SK-N-SH treated with all-trans-retinoic acid at 6 μM for 48 hours (cell line): ENCODE data around the gene C12orf54.
A peak's percentile ranks its signal among the peaks of the same experiment; 100 is the strongest.
"Not testable (repeated sequence)": the region's sequence is repeated elsewhere in the genome, so short reads cannot be mapped to it uniquely, and the experiment has no call there.

Experiments used
- ATAC-seq: fragments of 200-7000 bp; cut with Tn5 transposase; 3 replicates; pipeline ENCODE4 v1.9.1; 2020; ENCODE audit warnings: mild to moderate bottlenecking, moderate library complexity
- ARNTL ChIP-seq: fragments of 450-650 bp; formaldehyde crosslinking; IDR thresholded peaks from 2 replicates; pipeline ENCODE4 v1.5.0; 2020; ENCODE audit warnings: low read depth, mild to moderate bottlenecking, moderate library complexity, borderline replicate concordance
- BACH2 ChIP-seq: fragments of 250-450 bp; sonication (Bioruptor Pico); IDR thresholded peaks from 2 replicates; pipeline ENCODE4 v1.9.0; 2021; ENCODE audit warnings: mild to moderate bottlenecking, borderline replicate concordance
- CREB5 ChIP-seq: fragments of 250-450 bp; sonication (Bioruptor Pico); IDR thresholded peaks from 2 replicates; pipeline ENCODE4 v1.5.1; 2020; ENCODE audit warnings: low read depth, mild to moderate bottlenecking, moderate library complexity
- CSDC2 ChIP-seq: fragments of 250-450 bp; sonication (Bioruptor Pico); IDR thresholded peaks from 2 replicates; pipeline ENCODE4 v1.5.0; 2020; ENCODE audit warnings: mild to moderate bottlenecking, moderate library complexity
- CSRNP3 ChIP-seq: fragments of 250-450 bp; sonication (Bioruptor Pico); IDR thresholded peaks from 2 replicates; pipeline ENCODE4 v1.5.1; 2021; ENCODE audit warnings: mild to moderate bottlenecking, moderate library complexity
- ESRRG ChIP-seq: fragments of 250-450 bp; sonication (Bioruptor Pico); IDR thresholded peaks from 2 replicates; pipeline ENCODE4 v1.6.1; 2021; ENCODE audit warnings: mild to moderate bottlenecking
- GLIS3 ChIP-seq: fragments of 250-450 bp; sonication (Bioruptor Pico); IDR thresholded peaks from 2 replicates; pipeline ENCODE4 v1.5.0; 2020; ENCODE audit warnings: mild to moderate bottlenecking, moderate library complexity
- OSR1 ChIP-seq: fragments of 250-450 bp; sonication (Bioruptor Pico); IDR thresholded peaks from 2 replicates; pipeline ENCODE4 v1.8.0; 2022; ENCODE audit warnings: moderate library complexity, mild to moderate bottlenecking, inconsistent platforms
- PATZ1 ChIP-seq: fragments of 250-450 bp; sonication (Bioruptor Pico); IDR thresholded peaks from 2 replicates; pipeline ENCODE4 v1.8.0; 2020; ENCODE audit warnings: mild to moderate bottlenecking, moderate library complexity, borderline replicate concordance
- PPARA ChIP-seq: fragments of 250-450 bp; sonication (Bioruptor Pico); IDR thresholded peaks from 2 replicates; pipeline ENCODE4 v1.5.0; 2020; ENCODE audit warnings: mild to moderate bottlenecking, borderline replicate concordance
- RARB ChIP-seq: fragments of 250-450 bp; sonication (Bioruptor Pico); IDR thresholded peaks from 2 replicates; pipeline ENCODE4 v1.8.0; 2021; ENCODE audit warnings: mild to moderate bottlenecking, moderate library complexity
- SNAI2 ChIP-seq: fragments of 250-450 bp; sonication (Bioruptor Pico); IDR thresholded peaks from 2 replicates; pipeline ENCODE4 v1.5.0; 2020; ENCODE audit warnings: mild to moderate bottlenecking, moderate library complexity
- TCF4 ChIP-seq: fragments of 250-450 bp; sonication (Bioruptor Pico); IDR thresholded peaks from 2 replicates; pipeline ENCODE4 v1.8.0; 2021; ENCODE audit warnings: mild to moderate bottlenecking, moderate library complexity, borderline replicate concordance
- TOX ChIP-seq: fragments of 250-450 bp; sonication (Bioruptor Pico); IDR thresholded peaks from 2 replicates; pipeline ENCODE4 v1.8.0; 2021; ENCODE audit warnings: mild to moderate bottlenecking, moderate library complexity, borderline replicate concordance
- TSHZ2 ChIP-seq: fragments of 250-450 bp; sonication (Bioruptor Pico); IDR thresholded peaks from 2 replicates; pipeline ENCODE4 v1.5.0; 2020; ENCODE audit warnings: mild to moderate bottlenecking, moderate library complexity
- ZC3H10 ChIP-seq: fragments of 250-450 bp; sonication (Bioruptor Pico); IDR thresholded peaks from 2 replicates; pipeline ENCODE4 v1.5.1; 2021; ENCODE audit warnings: mild to moderate bottlenecking, moderate library complexity
- ZFP3 ChIP-seq: fragments of 250-450 bp; sonication (Bioruptor Pico); IDR thresholded peaks from 2 replicates; pipeline ENCODE4 v1.5.0; 2020; ENCODE audit warnings: mild to moderate bottlenecking, moderate library complexity
- ZFP30 ChIP-seq: fragments of 450-650 bp; formaldehyde crosslinking; IDR thresholded peaks from 2 replicates; pipeline ENCODE4 v1.5.0; 2022; ENCODE audit warnings: mild to moderate bottlenecking, moderate library complexity
- ZNF565 ChIP-seq: fragments of 450-650 bp; formaldehyde crosslinking; conservative IDR thresholded peaks from 2 replicates; pipeline ENCODE4 v1.5.0; 2020; ENCODE audit warnings: low read depth, mild to moderate bottlenecking, moderate library complexity
- ZNF8 ChIP-seq: fragments of 450-650 bp; formaldehyde crosslinking; IDR thresholded peaks from 2 replicates; pipeline ENCODE4 v1.5.0; 2020; ENCODE audit warnings: mild to moderate bottlenecking, moderate library complexity

C12orf54 gene

GRCh38 chr12:48482198-48482597 lies at the start of gene C12orf54:
C12orf54 (plus strand) TSS chr12:48482498; CDS start chr12:48483297, 799 bp downstream.
- no peak for ATAC-seq

GRCh38 chr12:48434016-48434415 lies 48.3 kb upstream of the C12orf54 start:
- not testable (repeated sequence) for ATAC-seq

More at GRCh38 chr12:48482198-48482597, at the start of gene C12orf54:
- TF ChIP-seq ESRRG (CRISPR knock-in tag) (no peak), BACH2 (no peak), ZNF565 (CRISPR knock-in tag) (no peak)

- no peak for ATAC-seq
- no peak for TF ChIP-seq GLIS3
- no peak for TF ChIP-seq OSR1 (CRISPR knock-in tag)
- TF ChIP-seq ZC3H10, result no peak
- no peak for TF ChIP-seq CREB5 (CRISPR knock-in tag)
- TF ChIP-seq ESRRG (CRISPR knock-in tag), result no peak
- no peak for TF ChIP-seq ZNF565 (CRISPR knock-in tag)
- TF ChIP-seq TOX (CRISPR knock-in tag), result no peak
- no peak for TF ChIP-seq SNAI2 (CRISPR knock-in tag)
- no peak for TF ChIP-seq RARB (CRISPR knock-in tag)
- TF ChIP-seq PATZ1 (CRISPR knock-in tag), result no peak
- no peak for TF ChIP-seq ZFP30
- TF ChIP-seq ARNTL (CRISPR knock-in tag), result no peak
Measured at GRCh38 chr12:48441069-48441468, 41.2 kb upstream of the C12orf54 start.

- peak; percentile 55; the same call in 1 of the 3 replicates for ATAC-seq
- TF ChIP-seq ZFP3 (no peak), CSDC2 (CRISPR knock-in tag) (no peak), TCF4 (CRISPR knock-in tag) (no peak), PPARA (CRISPR knock-in tag) (no peak), CSRNP3 (CRISPR knock-in tag) (no peak), SNAI2 (CRISPR knock-in tag) (no peak), ZFP30 (no peak)
Measured at GRCh38 chr12:48442179-48442847, 40.0 kb upstream of the C12orf54 start.

- TF ChIP-seq TOX (CRISPR knock-in tag) (no peak), PPARA (CRISPR knock-in tag) (no peak), CSDC2 (CRISPR knock-in tag) (no peak), OSR1 (CRISPR knock-in tag) (no peak), ZFP30 (no peak), GLIS3 (no peak), TSHZ2 (CRISPR knock-in tag) (no peak), ZC3H10 (no peak), ZNF8 (no peak), SNAI2 (CRISPR knock-in tag) (no peak)
- no peak for ATAC-seq
Measured at GRCh38 chr12:48445538-48445937, 36.8 kb upstream of the C12orf54 start.
